ENCODE data around the gene UBR1. TPM values are rescaled to one million over a fixed set of nuclear protein-coding genes. Genes with fewer than 3 reads are reported as not detected.

UBR1 gene
- total RNA-seq, 2 donors from 2014 or later = 27.2 to 28.0 TPM

GRCh38 chr15:42919799-42920518, 185.9 kb downstream of the UBR1 start:
- Histone ChIP-seq H3K9me3 (no peaks in the 10 kb centered on the region), H3K27me3 (replicated peaks; ENCODE audit: insufficient read depth) (no peaks in the 10 kb centered on the region), H3K4me1 (replicated peaks) (no peaks in the 10 kb centered on the region), H3K4me3 (peak overlapping the region; percentile 96 to 98), H3K27ac (peak overlapping the region; percentile 95 to 97), H3K36me3 (no peaks in the 10 kb centered on the region)
- TF ChIP-seq POLR2AphosphoS5 (IDR thresholded peaks at IDR 0.05) (peak; percentile 10), POLR2A (IDR thresholded peaks at IDR 0.05) (no peak)
- peak; percentile 25 for DNase-seq (ENCODE audit: low spot score)
- intact Hi-C loops (cut with DNase I) = loop anchor here (10.0 kb wide), 1 partner anchor 185 kb away; the partner anchor contains the start of gene CDAN1
- WGBS = 0% methylated on average over 23 of the region's 40 CpGs

GRCh38 chr15:42919308-42919707, 186.5 kb downstream of the UBR1 start:
- no peak for DNase-seq (ENCODE audit: low spot score)
- Histone ChIP-seq H3K4me3 (peak overlapping the region; percentile 96 to 98), H3K27ac (peak overlapping the region; percentile 95 to 97), H3K27me3 (replicated peaks; ENCODE audit: insufficient read depth) (no peaks in the 10 kb centered on the region), H3K9me3 (no peaks in the 10 kb centered on the region), H3K4me1 (replicated peaks) (no peaks in the 10 kb centered on the region), H3K36me3 (no peaks in the 10 kb centered on the region)
- 37% methylated on average over 2 of the region's 2 CpGs for WGBS
- TF ChIP-seq CTCF (IDR thresholded peaks at IDR 0.05) = no peak
- TF ChIP-seq POLR2A (IDR thresholded peaks at IDR 0.05) = no peak
- TF ChIP-seq POLR2AphosphoS5 (IDR thresholded peaks at IDR 0.05) = no peak
- intact Hi-C loops (cut with DNase I) = no loop called here

GRCh38 chr15:42918047-42918446, 187.8 kb downstream of the UBR1 start:
- intact Hi-C loops (cut with DNase I) = no loop called here
- H3K36me3 ChIP-seq = no peaks in the 10 kb centered on the region
- no peak for DNase-seq (ENCODE audit: low spot score)
- TF ChIP-seq POLR2A (IDR thresholded peaks at IDR 0.05) (no peak), CTCF (IDR thresholded peaks at IDR 0.05) (no peak), POLR2AphosphoS5 (IDR thresholded peaks at IDR 0.05) (no peak)
- 88% methylated on average over 5 of the region's 5 CpGs for WGBS
- no peaks in the 10 kb centered on the region for H3K27me3 ChIP-seq (replicated peaks; ENCODE audit: insufficient read depth)
- no peaks in the 10 kb centered on the region for H3K4me1 ChIP-seq (replicated peaks)
- H3K27ac ChIP-seq = no peak overlapping the region
- no peak overlapping the region for H3K4me3 ChIP-seq
- H3K9me3 ChIP-seq = no peaks in the 10 kb centered on the region

GRCh38 chr15:42915654-42916315, 190.1 kb downstream of the UBR1 start:
- Histone ChIP-seq H3K27ac (no peak overlapping the region), H3K27me3 (replicated peaks; ENCODE audit: insufficient read depth) (no peaks in the 10 kb centered on the region), H3K4me3 (no peak overlapping the region), H3K9me3 (no peaks in the 10 kb centered on the region), H3K4me1 (replicated peaks) (no peaks in the 10 kb centered on the region), H3K36me3 (no peaks in the 10 kb centered on the region)
- no peak for DNase-seq (ENCODE audit: low spot score)
- WGBS = 95% methylated on average over 3 of the region's 3 CpGs
- no peak for TF ChIP-seq POLR2AphosphoS5 (IDR thresholded peaks at IDR 0.05)
- TF ChIP-seq CTCF (IDR thresholded peaks at IDR 0.05) = no peak
- TF ChIP-seq POLR2A (IDR thresholded peaks at IDR 0.05) = no peak
- intact Hi-C loops (cut with DNase I) = no loop called here

GRCh38 chr15:42914728-42915497, 190.9 kb downstream of the UBR1 start:
- TF ChIP-seq POLR2A (IDR thresholded peaks at IDR 0.05) (no peak), CTCF (IDR thresholded peaks at IDR 0.05) (no peak), POLR2AphosphoS5 (IDR thresholded peaks at IDR 0.05) (no peak)
- no peaks in the 10 kb centered on the region for H3K4me1 ChIP-seq (replicated peaks)
- H3K9me3 ChIP-seq = no peaks in the 10 kb centered on the region
- DNase-seq (ENCODE audit: low spot score) = no peak
- WGBS = 80% methylated on average over 5 of the region's 5 CpGs
- H3K4me3 ChIP-seq = no peak overlapping the region
- intact Hi-C loops (cut with DNase I) = no loop called here
- H3K27ac ChIP-seq = no peak overlapping the region
- no peaks in the 10 kb centered on the region for H3K27me3 ChIP-seq (replicated peaks; ENCODE audit: insufficient read depth)
- H3K36me3 ChIP-seq = no peaks in the 10 kb centered on the region

Measured in prostate gland (tissue), 2 donors.